Neutrophil (primary cell): Measurements from ENCODE around the gene TTK.

ENCODE experiments used
- H3K27ac ChIP-seq: fragments of 200-600 bp; sonication (generic); 2 replicates; pipeline ENCODE4 v1.5.1; 2016; ENCODE audit warnings: mild to moderate bottlenecking, moderate library complexity
- H3K27me3 ChIP-seq: fragments of 200-600 bp; sonication (generic); 2 replicates; pipeline ENCODE4 v1.6.0; 2016; ENCODE audit warnings: mild to moderate bottlenecking
- H3K36me3 ChIP-seq: fragments of 200-600 bp; sonication (generic); 2 replicates; pipeline ENCODE4 v1.5.1; 2017
- H3K4me1 ChIP-seq, 2 experiments: fragments of 200-600 bp in 1 of 2; sonication (generic) in 1 of 2; 1 replicate in 1 of 2; 2 replicates in 1 of 2; pipeline versions ENCODE4 v1.5.1 to v1.6.1; 2013 to 2016; ENCODE audit warnings: low read depth in 1 of 2, low read length in 1 of 2, mild to moderate bottlenecking in 1 of 2, moderate library complexity in 1 of 2; ENCODE audit not compliant: control insufficient read depth in 1 of 2, insufficient read depth in 1 of 2
- H3K4me3 ChIP-seq, 2 experiments: fragments of 200-600 bp in 1 of 2; sonication (generic) in 1 of 2; 1 replicate in 1 of 2; 2 replicates in 1 of 2; pipeline ENCODE4 v1.5.1; 2013 to 2016; ENCODE audit warnings: low read depth in 1 of 2, low read length in 1 of 2, mild to moderate bottlenecking in 1 of 2, moderate library complexity in 1 of 2
- H3K9me3 ChIP-seq: fragments of 200-600 bp; sonication (generic); 2 replicates; pipeline ENCODE4 v1.5.1; 2016
- CTCF ChIP-seq: fragments of 200-600 bp; sonication (generic); IDR thresholded peaks from 2 replicates; pipeline ENCODE4 v1.5.1; 2016; ENCODE audit warnings: antibody characterized with exemption

TTK gene

GRCh38 chr6:80091506-80091905, 87.1 kb downstream of the TTK start:
- Histone ChIP-seq H3K36me3 (no peaks in the 10 kb centered on the region), H3K9me3 (no peaks in the 10 kb centered on the region), H3K4me1 (peaks cover 0 to 6% of the 10 kb centered on the region in 2 experiments), H3K27me3 (peaks cover 33% of the 10 kb centered on the region), H3K4me3 (no peak overlapping the region), H3K27ac (no peak overlapping the region)
- no peak for TF ChIP-seq CTCF
